ENCODE data around the gene MICAL3.

Gene MICAL3

DNA sequence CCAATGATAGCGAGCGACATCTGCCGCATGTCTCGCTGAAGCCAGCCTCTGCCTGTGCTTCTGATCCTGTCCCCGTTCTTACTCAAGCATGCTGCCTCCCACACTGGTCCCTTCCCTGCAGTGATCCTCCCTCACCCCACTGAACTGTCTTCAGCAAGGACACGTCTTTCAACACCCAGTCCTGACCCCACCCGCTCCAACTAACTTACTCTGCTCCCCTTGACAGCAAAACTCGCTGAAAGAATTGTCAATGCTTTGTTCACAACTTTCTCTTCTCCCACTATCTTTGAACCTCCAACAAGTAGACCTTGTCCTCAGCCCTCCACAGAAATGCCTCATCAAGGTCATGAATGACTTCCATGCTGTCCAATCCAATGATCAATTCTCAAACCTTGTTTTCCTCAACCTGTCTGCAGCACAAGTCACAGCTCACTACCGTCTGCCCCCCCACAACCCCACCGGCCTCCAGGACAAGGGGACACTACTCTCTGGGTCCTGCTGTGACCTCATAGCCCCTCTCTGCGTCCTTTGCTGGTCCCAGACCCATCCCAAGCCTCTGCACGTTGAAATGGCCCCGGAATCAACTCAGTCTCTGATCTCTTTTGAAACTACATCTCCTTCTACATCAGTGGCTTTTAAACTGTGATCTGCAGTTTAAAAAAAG lies 108.0 kb downstream of the MICAL3 start:
- Mint-ChIP-seq H3K9me3 (no peaks in the 10 kb centered on the region), H3K36me3 (no peaks in the 10 kb centered on the region), H3K4me3 (no peak overlapping the region), H3K4me1 (peaks cover 15% of the 10 kb centered on the region), H3K27me3 (no peaks in the 10 kb centered on the region), H3K27ac (no peak overlapping the region)

DNA sequence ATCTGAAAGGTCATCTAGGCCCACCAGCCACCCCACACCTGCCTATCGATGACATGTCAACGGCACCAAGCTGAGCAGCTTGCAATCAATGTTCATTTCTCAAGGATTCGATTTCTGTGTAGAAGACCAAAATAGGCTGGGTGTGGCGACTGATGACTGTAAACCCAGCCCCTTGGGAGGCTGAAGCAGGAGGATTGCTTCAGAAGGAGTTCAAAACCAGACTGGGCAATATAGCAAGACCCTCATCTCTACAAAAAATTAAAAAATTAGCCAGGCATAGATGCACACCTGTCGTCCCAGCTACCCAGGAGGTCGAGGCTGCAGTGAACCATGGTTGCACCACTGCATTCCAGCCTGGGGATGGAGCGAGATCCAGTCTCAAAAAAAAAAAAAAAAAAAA lies 108.7 kb downstream of the MICAL3 start:
- H3K27ac Mint-ChIP-seq, result no peak overlapping the region

DNA sequence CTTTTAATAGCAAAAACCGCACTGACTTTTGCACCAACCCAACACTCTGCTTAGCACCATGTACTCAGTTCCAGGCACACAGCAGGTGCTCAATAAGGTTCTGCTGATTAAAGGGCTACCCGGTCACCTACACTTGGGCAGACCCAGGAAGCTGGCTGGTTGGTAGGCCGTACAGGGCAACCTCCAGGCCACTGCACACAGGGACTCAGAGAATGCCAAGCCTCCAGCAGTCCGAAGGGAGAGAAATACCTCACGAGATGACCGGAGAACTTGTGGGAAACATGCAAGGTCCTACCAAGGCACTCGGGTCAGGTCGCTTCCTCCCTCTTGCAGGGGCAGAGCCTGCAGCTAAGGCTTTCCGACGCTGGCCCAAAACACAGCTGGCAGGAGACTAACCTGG lies 109.2 kb downstream of the MICAL3 start:
- no peaks in the 10 kb centered on the region for H3K9me3 Mint-ChIP-seq
- H3K36me3 Mint-ChIP-seq, result no peaks in the 10 kb centered on the region
- no peaks in the 10 kb centered on the region for H3K27me3 Mint-ChIP-seq
- no peak overlapping the region for H3K4me3 Mint-ChIP-seq
- no peak overlapping the region for H3K27ac Mint-ChIP-seq
- peaks cover 4% of the 10 kb centered on the region for H3K4me1 Mint-ChIP-seq

More for the DNA sequence above, 108.7 kb downstream of the MICAL3 start:
- Mint-ChIP-seq H3K27me3 (no peaks in the 10 kb centered on the region), H3K4me3 (no peak overlapping the region), H3K36me3 (no peaks in the 10 kb centered on the region), H3K9me3 (no peaks in the 10 kb centered on the region), H3K4me1 (peaks cover 9% of the 10 kb centered on the region)

DNA sequence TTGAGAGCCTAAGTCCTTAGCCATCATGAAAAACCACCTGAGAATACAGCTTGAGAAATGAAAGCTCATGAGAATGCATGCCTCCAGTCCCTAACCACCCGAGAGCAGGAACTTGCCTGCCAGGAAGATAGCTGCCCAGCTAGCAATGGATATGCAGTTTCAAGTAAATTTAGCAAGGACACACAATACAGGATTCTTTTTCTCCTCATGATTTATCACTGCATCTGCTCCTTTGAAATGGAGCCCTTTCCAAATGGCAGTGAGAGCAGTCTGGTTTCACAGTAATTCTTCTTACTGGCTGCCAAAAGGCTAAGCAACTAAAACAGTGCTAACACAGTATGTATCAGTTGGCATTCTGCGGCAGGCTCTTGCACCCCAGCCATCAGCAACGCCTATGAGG lies 109.9 kb downstream of the MICAL3 start:
- Mint-ChIP-seq H3K4me1 (peaks cover 4% of the 10 kb centered on the region), H3K4me3 (no peak overlapping the region), H3K36me3 (no peaks in the 10 kb centered on the region), H3K27ac (no peak overlapping the region), H3K9me3 (no peaks in the 10 kb centered on the region), H3K27me3 (no peaks in the 10 kb centered on the region)

DNA sequence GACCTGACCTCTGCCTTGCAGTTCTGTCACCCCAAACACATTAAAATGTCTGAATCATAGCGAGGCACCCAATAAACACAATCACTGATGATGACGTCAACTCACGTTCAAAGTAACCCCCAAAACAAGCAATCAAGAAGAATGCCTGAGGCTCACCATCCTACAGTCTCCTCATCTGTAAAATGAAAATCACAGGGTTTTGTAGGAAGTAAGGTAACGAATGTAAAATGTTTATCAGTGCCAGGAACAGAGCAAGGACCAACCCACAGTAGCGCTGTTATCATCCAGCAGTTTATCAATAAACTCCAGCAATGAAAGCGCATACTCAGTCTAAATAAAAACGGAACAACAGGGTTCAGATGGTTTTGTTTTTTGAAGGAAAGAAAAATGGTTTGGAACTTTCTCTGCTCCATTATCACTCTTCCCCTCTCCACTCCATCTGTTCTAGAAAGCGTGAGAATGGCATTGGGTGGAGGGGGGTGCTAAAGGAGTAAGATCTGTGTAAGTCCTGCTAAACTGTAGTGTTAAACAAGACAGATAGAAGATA lies 110.5 kb downstream of the MICAL3 start:
- Mint-ChIP-seq H3K27me3 (no peaks in the 10 kb centered on the region), H3K36me3 (no peaks in the 10 kb centered on the region), H3K4me1 (no peaks in the 10 kb centered on the region), H3K9me3 (no peaks in the 10 kb centered on the region), H3K4me3 (no peak overlapping the region), H3K27ac (no peak overlapping the region)

DNA sequence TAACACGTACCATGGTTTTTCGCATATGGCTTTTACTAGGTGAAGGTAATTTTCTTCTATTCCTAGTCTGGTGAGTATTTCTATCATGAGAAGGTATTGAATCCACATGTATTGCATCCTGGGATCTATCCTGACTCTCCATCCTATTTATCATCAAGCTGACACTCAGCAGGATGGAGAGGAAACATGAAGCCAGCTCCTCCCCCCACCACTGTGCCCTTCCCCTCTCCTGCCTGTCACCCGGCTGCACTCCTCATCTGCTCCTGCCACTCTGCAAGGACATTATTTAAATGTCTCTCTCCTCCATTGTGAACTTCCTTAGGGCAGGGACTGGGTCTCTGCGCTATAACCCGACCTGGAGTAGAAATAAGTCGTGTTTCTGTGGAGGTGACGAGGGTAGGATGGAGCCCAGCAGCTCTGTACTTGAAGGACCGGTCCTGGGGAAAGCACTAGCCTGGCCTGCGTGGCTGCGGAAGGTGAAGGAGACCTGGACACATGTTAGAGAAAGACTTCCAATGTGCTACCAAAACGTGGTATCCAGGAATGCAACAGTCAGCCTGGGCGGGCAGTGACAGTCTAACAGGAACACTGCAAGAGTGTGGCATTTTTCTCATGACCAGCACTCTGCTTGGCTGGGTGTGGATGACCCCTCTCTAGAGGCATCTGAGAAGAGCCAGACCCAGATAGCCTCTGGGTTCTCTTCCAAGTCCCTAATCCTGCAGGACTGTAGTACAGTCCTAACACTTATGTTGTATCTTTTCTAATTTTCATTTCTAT lies 111.2 kb downstream of the MICAL3 start:
- Mint-ChIP-seq H3K9me3 (no peaks in the 10 kb centered on the region), H3K27ac (no peak overlapping the region), H3K27me3 (no peaks in the 10 kb centered on the region), H3K4me3 (no peak overlapping the region), H3K36me3 (no peaks in the 10 kb centered on the region), H3K4me1 (no peaks in the 10 kb centered on the region)

DNA sequence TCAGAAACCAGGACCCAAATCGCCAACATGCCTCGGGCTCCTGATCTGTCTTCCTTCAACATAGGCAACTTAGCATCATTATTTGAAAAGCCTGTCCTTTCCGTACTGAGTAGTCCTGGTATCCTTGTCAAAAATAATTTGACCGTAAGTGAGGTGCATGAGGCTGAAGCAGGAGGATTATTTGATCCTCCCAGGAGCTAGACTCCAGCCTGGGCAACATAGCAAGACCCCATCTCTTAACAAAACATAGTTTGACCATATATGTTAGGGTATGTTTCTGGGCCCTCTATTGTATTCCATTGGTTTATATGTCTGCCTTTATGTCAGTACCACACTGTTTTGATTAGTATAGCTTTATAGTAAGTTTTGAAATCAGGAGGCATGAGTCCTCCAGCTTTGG lies 112.5 kb downstream of the MICAL3 start:
- Mint-ChIP-seq H3K27me3 (no peaks in the 10 kb centered on the region), H3K4me1 (no peaks in the 10 kb centered on the region), H3K27ac (no peak overlapping the region), H3K4me3 (no peak overlapping the region), H3K36me3 (no peaks in the 10 kb centered on the region), H3K9me3 (no peaks in the 10 kb centered on the region)

DNA sequence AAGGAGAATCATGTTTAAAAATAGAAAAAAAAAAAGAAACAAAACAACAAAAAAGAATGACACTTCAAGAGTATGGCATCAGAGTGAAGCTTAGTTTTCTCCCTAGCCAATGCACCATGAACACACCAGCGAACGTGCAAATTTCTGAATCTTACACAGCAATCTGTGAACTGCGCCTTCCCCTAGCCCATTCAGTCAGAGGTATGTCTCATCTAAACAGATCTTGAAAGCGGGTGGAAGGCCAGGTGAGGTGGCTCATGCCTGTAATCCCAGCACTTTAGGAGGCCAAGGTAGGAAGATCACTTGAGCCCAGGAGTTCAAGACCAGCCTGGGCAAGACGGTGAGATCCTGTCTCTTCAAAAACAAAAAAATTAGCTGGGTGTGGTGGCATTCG lies 113.1 kb downstream of the MICAL3 start:
- no peaks in the 10 kb centered on the region for H3K36me3 Mint-ChIP-seq
- H3K4me1 Mint-ChIP-seq, result no peaks in the 10 kb centered on the region
- no peak overlapping the region for H3K4me3 Mint-ChIP-seq
- H3K27ac Mint-ChIP-seq, result no peak overlapping the region
- no peaks in the 10 kb centered on the region for H3K9me3 Mint-ChIP-seq
- no peaks in the 10 kb centered on the region for H3K27me3 Mint-ChIP-seq

DNA sequence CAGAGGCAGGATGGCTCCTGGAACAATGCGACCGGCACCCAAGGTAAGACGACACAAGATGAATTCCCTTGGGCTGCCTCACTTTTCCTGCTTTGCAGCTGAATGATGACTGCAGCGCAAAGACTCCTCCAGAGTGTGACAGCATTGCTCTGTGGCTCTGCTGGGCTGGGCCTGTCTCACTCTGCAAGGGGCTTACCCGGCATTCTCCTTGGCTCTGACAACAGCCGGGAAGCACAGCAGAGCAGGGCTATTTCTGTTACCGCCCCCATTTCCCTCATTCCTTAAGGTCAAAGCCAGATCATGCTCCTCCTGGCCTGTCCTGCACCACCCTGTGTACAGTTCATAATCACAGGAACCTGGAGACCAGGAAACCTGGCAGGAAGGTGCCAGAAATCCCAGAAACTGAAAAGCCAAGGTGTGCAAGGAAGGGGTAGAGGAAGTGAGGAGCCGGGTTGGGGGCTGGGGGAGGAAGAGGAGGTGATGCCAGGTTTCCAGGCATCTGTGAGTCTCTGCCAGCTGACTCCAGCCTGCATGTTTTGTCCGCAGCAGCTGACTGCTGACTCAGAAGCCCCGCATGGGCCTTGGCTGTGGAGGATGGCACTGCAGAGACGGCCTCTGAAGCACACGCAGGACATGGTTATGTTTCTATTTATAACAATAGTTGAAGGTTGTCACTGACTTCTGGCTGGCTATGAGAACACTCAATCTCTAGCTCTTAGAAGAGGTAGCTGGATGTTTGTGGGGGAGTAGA lies 113.6 kb downstream of the MICAL3 start:
- Mint-ChIP-seq H3K27me3 (no peaks in the 10 kb centered on the region), H3K4me1 (no peaks in the 10 kb centered on the region), H3K4me3 (no peak overlapping the region), H3K27ac (no peak overlapping the region), H3K9me3 (no peaks in the 10 kb centered on the region), H3K36me3 (no peaks in the 10 kb centered on the region)

DNA sequence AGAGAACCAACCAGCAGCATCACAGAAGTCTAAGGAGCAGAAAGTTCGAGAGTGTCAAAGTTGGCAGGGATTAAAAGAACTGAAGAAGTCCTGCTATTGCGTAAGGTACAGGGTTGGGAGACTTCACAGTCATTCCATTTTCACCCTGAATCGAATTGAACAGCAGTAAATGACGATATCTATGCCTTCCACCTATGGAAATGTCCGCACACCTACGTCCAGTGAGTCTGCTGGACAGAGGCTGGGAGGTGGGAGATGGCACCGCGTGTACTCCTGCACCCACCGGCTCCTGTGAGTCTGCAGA lies 116.7 kb downstream of the MICAL3 start:
- Mint-ChIP-seq H3K27ac (no peak overlapping the region), H3K4me3 (no peak overlapping the region), H3K27me3 (no peaks in the 10 kb centered on the region), H3K4me1 (no peaks in the 10 kb centered on the region), H3K36me3 (no peaks in the 10 kb centered on the region), H3K9me3 (no peaks in the 10 kb centered on the region)

DNA sequence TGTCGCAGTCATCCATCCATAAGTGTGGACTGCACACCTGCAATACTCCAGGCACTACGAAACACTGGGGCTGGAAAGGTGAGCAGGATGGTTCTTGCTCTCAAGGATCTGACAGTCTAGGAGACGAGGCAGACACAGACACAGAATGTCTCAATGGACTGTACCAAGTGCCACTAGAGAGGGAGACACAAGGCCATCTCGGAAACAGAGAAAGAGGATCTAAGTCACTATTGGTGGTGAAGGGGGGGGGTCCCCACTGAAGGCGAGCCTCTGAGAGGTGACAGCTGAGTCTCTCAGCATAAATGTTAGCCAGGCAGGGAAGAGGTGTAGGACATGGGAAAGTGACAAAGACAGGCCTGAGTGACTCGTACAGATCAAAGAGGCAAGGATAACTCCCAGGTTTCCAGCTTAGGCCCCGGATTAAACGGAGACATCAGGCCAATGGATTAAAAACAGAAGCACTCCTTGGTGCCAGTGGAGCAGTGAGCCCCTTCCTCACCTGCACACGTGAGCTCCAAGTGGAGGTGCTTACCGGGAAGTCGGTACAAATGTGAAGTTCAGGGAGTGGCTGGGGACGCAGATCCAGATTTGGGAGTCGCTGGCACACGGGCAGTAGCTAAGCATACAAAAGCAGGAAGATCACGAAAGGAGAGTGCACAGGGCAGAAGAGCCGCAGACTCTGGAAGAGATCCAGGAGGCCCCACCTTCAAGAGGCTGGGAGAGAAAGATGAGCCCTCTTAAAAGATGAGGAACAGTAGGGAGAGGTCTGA lies 117.2 kb downstream of the MICAL3 start:
- H3K36me3 Mint-ChIP-seq, result peaks cover 2% of the 10 kb centered on the region
- H3K9me3 Mint-ChIP-seq, result no peaks in the 10 kb centered on the region
- no peak overlapping the region for H3K4me3 Mint-ChIP-seq
- H3K27ac Mint-ChIP-seq, result no peak overlapping the region
- H3K27me3 Mint-ChIP-seq, result no peaks in the 10 kb centered on the region
- H3K4me1 Mint-ChIP-seq, result no peaks in the 10 kb centered on the region

DNA sequence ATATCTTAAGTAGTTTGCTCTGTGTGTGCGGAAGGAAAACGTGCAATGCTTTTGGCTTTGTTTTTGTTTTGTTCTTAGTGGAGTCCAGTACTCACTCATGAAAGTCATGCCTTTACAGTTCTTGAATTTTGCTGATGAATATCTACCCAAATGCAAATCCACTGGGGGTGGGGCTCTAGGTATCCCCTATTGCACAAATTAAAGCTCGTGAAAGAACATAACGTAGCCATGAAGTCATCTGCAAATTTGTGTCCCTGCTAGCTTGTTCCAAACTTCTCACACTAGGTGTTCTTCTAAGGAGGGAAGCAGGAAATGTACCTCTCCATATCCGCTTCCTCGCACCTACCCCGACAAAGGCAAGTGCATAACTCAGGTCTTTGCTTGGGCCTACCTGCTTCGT lies 118.9 kb downstream of the MICAL3 start:
- Mint-ChIP-seq H3K4me3 (no peak overlapping the region), H3K36me3 (peaks cover 2% of the 10 kb centered on the region), H3K27me3 (no peaks in the 10 kb centered on the region), H3K9me3 (no peaks in the 10 kb centered on the region), H3K4me1 (no peaks in the 10 kb centered on the region), H3K27ac (no peak overlapping the region)

DNA sequence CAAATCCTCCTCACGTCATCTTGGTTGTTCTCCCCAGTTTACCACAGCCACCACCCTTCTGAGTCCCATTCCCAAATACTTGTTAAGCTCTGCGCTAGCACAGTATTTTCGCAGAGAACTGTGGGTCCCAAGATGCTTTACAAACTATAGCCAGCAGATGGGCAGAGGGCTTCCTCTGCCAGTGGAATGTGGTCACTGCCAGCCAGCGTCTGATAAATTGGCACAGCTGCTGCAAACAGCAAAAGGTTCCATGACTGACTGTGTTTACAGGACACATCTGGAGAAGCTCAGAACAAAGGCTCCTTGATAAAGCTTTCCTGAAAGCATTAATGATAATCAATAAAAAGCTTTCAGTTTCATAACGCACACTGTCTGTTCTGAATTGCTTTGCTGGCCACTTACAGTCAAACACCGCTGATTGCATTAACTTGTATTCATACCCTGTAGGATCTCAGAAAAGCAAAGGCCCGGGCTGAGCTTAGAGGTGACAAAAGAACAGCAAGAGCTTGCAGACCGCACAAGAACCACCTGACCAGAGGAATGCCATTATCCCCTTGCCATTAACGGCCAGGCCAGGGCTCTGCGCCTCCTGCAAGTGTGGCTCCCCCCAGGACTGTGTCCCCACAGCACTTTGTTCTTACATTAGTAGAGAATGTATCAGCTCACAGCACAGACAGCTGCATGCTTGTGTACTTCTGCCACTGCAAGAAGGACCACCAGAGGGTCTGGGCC lies 120.6 kb downstream of the MICAL3 start:
- Mint-ChIP-seq H3K27me3 (no peaks in the 10 kb centered on the region), H3K4me3 (no peak overlapping the region), H3K9me3 (no peaks in the 10 kb centered on the region), H3K4me1 (no peaks in the 10 kb centered on the region), H3K36me3 (peaks cover 4% of the 10 kb centered on the region), H3K27ac (no peak overlapping the region)

DNA sequence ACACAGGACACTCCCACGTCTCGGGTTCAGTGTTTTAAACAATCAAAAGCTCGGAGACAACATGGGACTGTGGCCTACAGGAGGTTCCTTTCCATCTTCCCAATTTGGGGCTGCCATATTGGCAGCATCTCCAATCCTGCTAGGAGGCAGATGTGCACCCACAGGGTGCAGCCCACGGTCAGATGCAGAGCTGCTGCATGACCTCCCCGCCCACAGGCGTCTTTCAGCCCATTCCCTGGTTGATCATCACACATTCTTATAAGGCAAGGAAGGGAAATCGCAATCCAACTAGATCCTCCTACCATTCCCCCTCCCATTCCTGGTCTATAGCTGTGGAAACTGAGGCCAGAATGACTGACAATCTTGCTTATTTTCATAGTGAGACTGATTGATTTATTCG lies 121.4 kb downstream of the MICAL3 start:
- Mint-ChIP-seq H3K9me3 (no peaks in the 10 kb centered on the region), H3K4me1 (no peaks in the 10 kb centered on the region), H3K4me3 (no peak overlapping the region), H3K36me3 (peaks cover 4% of the 10 kb centered on the region), H3K27me3 (no peaks in the 10 kb centered on the region), H3K27ac (no peak overlapping the region)

DNA sequence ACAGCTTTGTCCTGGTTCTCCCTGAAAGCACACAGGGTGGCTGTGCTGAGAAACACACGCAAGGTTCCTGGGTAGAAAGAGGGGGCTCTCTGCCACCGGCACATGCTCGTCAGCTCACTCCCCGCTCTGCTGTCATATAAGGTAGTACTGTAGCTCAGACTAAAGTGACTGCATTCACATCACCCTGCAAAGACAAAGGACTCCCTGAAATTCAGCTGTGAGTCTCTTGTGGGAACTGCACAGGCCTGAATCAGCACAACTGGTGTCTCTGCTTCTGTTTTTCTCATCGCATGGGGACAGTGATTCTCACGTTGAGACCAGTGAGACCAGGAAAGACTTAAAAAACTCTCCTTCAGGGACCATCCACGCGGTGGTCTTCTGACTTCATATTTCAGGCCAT lies 126.0 kb downstream of the MICAL3 start:
- Mint-ChIP-seq H3K36me3 (peaks cover 8% of the 10 kb centered on the region), H3K9me3 (no peaks in the 10 kb centered on the region), H3K4me1 (peaks cover 4% of the 10 kb centered on the region), H3K27me3 (no peaks in the 10 kb centered on the region), H3K27ac (no peak overlapping the region), H3K4me3 (no peak overlapping the region)
